HG03159 (cell line): Measurements from ENCODE around the gene PPP1R11.
"Not testable (repeated sequence)": the region's sequence is repeated elsewhere in the genome, so short reads cannot be mapped to it uniquely, and the experiment has no call there.

Experiments used
- ATAC-seq: cut with Tn5 transposase; IDR thresholded peaks from one replicate; pipeline ENCODE4 v1.9.1; 2021; ENCODE audit warnings: mild to moderate bottlenecking, moderate library complexity; ENCODE audit not compliant: unreplicated experiment

PPP1R11 gene

GRCh38 chr6:30093951-30094661 is 27.1 kb downstream of the PPP1R11 start:
- ATAC-seq = no peak

GRCh38 chr6:30096829-30097228 is 29.8 kb downstream of the PPP1R11 start:
- ATAC-seq = no peak

GRCh38 chr6:30097902-30098768 is 31.1 kb downstream of the PPP1R11 start:
- ATAC-seq = no peak

GRCh38 chr6:30100154-30100553 is 33.2 kb downstream of the PPP1R11 start:
- ATAC-seq = no peak

GRCh38 chr6:30100585-30101443 is 33.8 kb downstream of the PPP1R11 start:
- no peak for ATAC-seq

GRCh38 chr6:30101444-30102413 is 34.7 kb downstream of the PPP1R11 start:
- no peak for ATAC-seq

GRCh38 chr6:30102414-30102969 is 35.5 kb downstream of the PPP1R11 start:
- no peak for ATAC-seq

- ATAC-seq = peak; percentile 64
These were observed 36.2 kb downstream of the PPP1R11 start for GRCh38 chr6:30102970-30103871.

GRCh38 chr6:30103872-30104179 is 36.8 kb downstream of the PPP1R11 start:
- ATAC-seq = no peak

GRCh38 chr6:30104661-30105060 is 37.7 kb downstream of the PPP1R11 start:
- ATAC-seq = no peak

- ATAC-seq = no peak
These were observed 44.4 kb downstream of the PPP1R11 start for GRCh38 chr6:30111266-30111856.

GRCh38 chr6:30112402-30112994 is 45.5 kb downstream of the PPP1R11 start:
- ATAC-seq = no peak

GRCh38 chr6:30113003-30113759 is 46.2 kb downstream of the PPP1R11 start, which contains the start of gene TRIM31:
TRIM31 (minus strand) TSS chr6:30113090; CDS start chr6:30112805, 285 bp downstream.
- no peak for ATAC-seq

GRCh38 chr6:30113841-30114240 is 46.8 kb downstream of the PPP1R11 start:
- no peak for ATAC-seq

GRCh38 chr6:30116724-30117123 is 49.7 kb downstream of the PPP1R11 start:
- ATAC-seq = no peak

- not testable (repeated sequence) for ATAC-seq
These were observed 51.7 kb downstream of the PPP1R11 start for GRCh38 chr6:30118691-30119090.
